ENCODE measurements around the gene CDH13.

CDH13 gene

GRCh38 chr16:83755391-83755790 is 1128.6 kb downstream of the CDH13 start (continued):
- TF ChIP-seq POU6F1 (CRISPR knock-in tag; IDR thresholded peaks at IDR 0.05; ENCODE audit: borderline replicate concordance, low read depth) (no peak), ZFP3 (CRISPR knock-in tag; IDR thresholded peaks at IDR 0.05) (no peak), CSRNP3 (CRISPR knock-in tag; IDR thresholded peaks at IDR 0.05) (no peak), OSR1 (CRISPR knock-in tag; IDR thresholded peaks at IDR 0.05) (no peak), BACH2 (CRISPR knock-in tag; IDR thresholded peaks at IDR 0.05; ENCODE audit: borderline replicate concordance) (no peak), ISL1 (CRISPR knock-in tag; IDR thresholded peaks at IDR 0.05) (no peak), ZC3H10 (CRISPR knock-in tag; IDR thresholded peaks at IDR 0.05) (no peak)

- no peak for TF ChIP-seq ZFP3 (CRISPR knock-in tag; IDR thresholded peaks at IDR 0.05)
- TF ChIP-seq ZNF565 (CRISPR knock-in tag; conservative IDR thresholded peaks at IDR 0.05; ENCODE audit: low read depth) = no peak
- TF ChIP-seq POU6F1 (CRISPR knock-in tag; IDR thresholded peaks at IDR 0.05; ENCODE audit: borderline replicate concordance, low read depth) = no peak
- TF ChIP-seq ZNF8 (CRISPR knock-in tag; IDR thresholded peaks at IDR 0.05) = no peak
- TF ChIP-seq TCF4 (CRISPR knock-in tag; IDR thresholded peaks at IDR 0.05; ENCODE audit: borderline replicate concordance) = no peak
- no peak for TF ChIP-seq PATZ1 (CRISPR knock-in tag; IDR thresholded peaks at IDR 0.05; ENCODE audit: borderline replicate concordance)
- no peak for TF ChIP-seq ESRRG (CRISPR knock-in tag; IDR thresholded peaks at IDR 0.05)
- no peak for TF ChIP-seq RARB (CRISPR knock-in tag; IDR thresholded peaks at IDR 0.05)
- TF ChIP-seq ZNF70 (CRISPR knock-in tag; IDR thresholded peaks at IDR 0.05) = no peak
- TF ChIP-seq OSR1 (CRISPR knock-in tag; IDR thresholded peaks at IDR 0.05) = no peak
- no peak for TF ChIP-seq SNAI2 (CRISPR knock-in tag; IDR thresholded peaks at IDR 0.05)
- no peak for TF ChIP-seq TSHZ2 (CRISPR knock-in tag; IDR thresholded peaks at IDR 0.05)
- TF ChIP-seq CSDC2 (CRISPR knock-in tag; IDR thresholded peaks at IDR 0.05) = no peak
- TF ChIP-seq CSRNP3 (CRISPR knock-in tag; IDR thresholded peaks at IDR 0.05) = no peak
- TF ChIP-seq ZFP30 (CRISPR knock-in tag; IDR thresholded peaks at IDR 0.05) = no peak
Observed at GRCh38 chr16:83762141-83762991, 1135.6 kb downstream of the CDH13 start.

GRCh38 chr16:83762992-83763358 is 1136.2 kb downstream of the CDH13 start:
- no peak for ATAC-seq
- TF ChIP-seq PPARA (CRISPR knock-in tag; IDR thresholded peaks at IDR 0.05; ENCODE audit: borderline replicate concordance) (no peak), ZC3H10 (CRISPR knock-in tag; IDR thresholded peaks at IDR 0.05) (no peak), SNAI2 (CRISPR knock-in tag; IDR thresholded peaks at IDR 0.05) (no peak), CREB5 (CRISPR knock-in tag; IDR thresholded peaks at IDR 0.05; ENCODE audit: low read depth) (no peak), ZFP30 (CRISPR knock-in tag; IDR thresholded peaks at IDR 0.05) (no peak), BACH2 (CRISPR knock-in tag; IDR thresholded peaks at IDR 0.05; ENCODE audit: borderline replicate concordance) (no peak), TSHZ2 (CRISPR knock-in tag; IDR thresholded peaks at IDR 0.05) (no peak), ZNF8 (CRISPR knock-in tag; IDR thresholded peaks at IDR 0.05) (no peak), CSDC2 (CRISPR knock-in tag; IDR thresholded peaks at IDR 0.05) (no peak), TCF4 (CRISPR knock-in tag; IDR thresholded peaks at IDR 0.05; ENCODE audit: borderline replicate concordance) (no peak), ARNTL (CRISPR knock-in tag; IDR thresholded peaks at IDR 0.05; ENCODE audit: borderline replicate concordance, low read depth) (no peak)

More at GRCh38 chr16:83762141-83762991, 1135.6 kb downstream of the CDH13 start:
- no peak for ATAC-seq

Data from SK-N-SH treated with all-trans-retinoic acid at 6 μM for 48 hours (cell line).